NCI-H146 treated with DMSO at 0.1 percent for 48 hours (cell line): ENCODE results near the gene SMG9.
A peak's percentile ranks its signal among the peaks of the same experiment; 100 is the strongest.
"Not testable (repeated sequence)": the region's sequence is repeated elsewhere in the genome, so short reads cannot be mapped to it uniquely, and the experiment has no call there.

Experiments used
- DNase-seq: peaks from one replicate; lab custom pipeline; 2025; ENCODE audit not compliant: unreplicated experiment; lab: John Stamatoyannopoulos, UW

Gene SMG9

DNA sequence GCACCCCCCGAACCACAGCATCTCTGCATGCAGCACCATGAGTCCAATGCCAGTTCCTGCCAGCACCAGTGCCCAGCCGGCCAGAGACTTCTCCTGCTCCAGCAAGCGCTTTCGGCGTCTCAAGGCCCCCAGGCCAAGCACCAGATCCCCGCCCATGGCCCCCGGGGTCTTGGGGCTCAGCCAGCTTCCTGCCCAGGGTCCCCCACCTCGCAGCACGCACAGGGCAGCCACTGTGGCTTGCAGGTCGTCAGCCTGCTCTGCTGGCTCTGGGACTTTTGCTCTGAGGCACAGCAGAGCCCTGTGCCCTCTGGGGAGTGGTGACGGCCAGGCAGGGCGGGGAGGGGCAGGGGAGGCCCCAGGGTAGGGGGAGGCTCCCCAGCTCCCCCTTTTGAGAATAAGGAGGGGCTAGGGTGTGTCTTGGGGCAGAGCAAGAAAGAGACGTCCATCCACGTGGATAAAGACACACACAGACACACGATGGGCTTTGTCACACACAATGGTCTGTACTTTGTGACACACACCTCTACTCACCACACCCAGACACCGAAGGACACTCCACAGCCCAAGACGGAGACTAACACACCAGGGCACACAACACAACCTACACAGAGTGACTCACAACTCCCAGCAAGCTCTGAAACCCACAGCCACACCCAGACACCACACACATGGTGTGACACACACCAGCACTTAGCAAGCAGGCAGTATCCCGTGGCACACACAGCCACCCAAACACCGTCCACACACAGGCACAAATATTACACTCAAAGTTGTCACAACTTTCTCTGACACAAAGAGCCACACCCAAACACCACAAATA is 26.2 kb upstream of the SMG9 start, which contains the start of gene KCNN4:
KCNN4 (minus strand) TSS at position 268 of the 820 bp plus-strand sequence; CDS start at position 156, 112 bp downstream.
- DNase-seq = no peak

DNA sequence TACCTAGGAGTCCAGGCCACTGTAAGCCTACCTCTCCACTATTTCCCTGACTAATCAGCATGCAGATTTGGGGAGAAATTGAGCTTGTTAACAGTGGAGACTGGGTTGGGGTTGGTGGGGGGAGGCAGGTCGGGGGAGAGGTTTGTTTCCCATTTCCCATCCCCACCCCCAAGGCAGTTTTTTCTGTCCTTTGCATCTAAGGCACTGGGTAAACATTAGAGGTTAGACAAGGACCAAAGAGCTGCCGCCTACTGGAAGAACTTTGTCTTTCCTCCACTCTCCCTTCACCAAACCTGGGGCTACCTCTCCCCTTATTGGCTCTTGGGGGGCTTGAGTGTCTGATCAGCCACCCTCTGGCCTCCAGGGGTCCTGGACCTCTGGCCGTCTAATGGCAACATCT is 25.1 kb upstream of the SMG9 start:
- DNase-seq = no peak

DNA sequence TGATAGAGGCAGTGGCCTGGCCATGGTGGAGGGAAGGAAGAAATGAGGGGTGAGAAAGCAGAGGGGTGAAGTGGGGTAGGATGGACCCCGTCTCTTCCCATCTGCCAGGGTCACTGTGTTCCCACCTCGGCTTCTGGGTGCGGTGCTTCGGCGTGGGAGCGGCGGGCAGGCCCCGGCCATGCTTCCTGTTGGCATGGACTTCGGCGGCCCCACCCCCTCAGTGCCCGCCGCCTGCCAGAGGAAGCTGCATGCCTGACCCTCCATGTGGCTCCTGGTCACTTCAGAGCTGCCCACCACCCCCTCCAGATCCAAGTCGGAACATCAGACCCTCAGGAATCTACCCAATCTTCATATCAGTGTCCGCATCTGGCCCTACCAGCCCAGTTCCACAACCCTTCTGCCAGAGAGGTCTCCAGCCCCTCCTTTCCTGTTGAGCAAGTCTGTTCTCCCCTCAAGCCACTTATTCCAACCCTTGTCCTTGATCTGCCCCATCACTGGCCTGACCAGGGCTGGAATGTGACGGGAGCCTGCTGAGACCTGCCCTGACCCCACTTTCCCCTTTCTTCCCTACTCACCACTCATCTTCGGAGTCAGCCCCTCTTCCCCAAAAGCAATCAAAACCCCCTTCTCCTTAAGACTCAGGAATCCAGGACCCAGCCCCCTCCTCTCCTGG is 24.5 kb upstream of the SMG9 start:
- no peak for DNase-seq

- DNase-seq = peak; percentile 98
Measured at GRCh38 chr19:43778651-43779050, 23.9 kb upstream of the SMG9 start.

GRCh38 chr19:43777163-43777695 is 22.5 kb upstream of the SMG9 start:
- DNase-seq = no peak

- DNase-seq = no peak
Measured at GRCh38 chr19:43776286-43776685, 21.5 kb upstream of the SMG9 start.

- DNase-seq = no peak
Measured at GRCh38 chr19:43775299-43775890, 20.6 kb upstream of the SMG9 start.

GRCh38 chr19:43774940-43775258 is 20.1 kb upstream of the SMG9 start:
- DNase-seq = not testable (repeated sequence)

DNA sequence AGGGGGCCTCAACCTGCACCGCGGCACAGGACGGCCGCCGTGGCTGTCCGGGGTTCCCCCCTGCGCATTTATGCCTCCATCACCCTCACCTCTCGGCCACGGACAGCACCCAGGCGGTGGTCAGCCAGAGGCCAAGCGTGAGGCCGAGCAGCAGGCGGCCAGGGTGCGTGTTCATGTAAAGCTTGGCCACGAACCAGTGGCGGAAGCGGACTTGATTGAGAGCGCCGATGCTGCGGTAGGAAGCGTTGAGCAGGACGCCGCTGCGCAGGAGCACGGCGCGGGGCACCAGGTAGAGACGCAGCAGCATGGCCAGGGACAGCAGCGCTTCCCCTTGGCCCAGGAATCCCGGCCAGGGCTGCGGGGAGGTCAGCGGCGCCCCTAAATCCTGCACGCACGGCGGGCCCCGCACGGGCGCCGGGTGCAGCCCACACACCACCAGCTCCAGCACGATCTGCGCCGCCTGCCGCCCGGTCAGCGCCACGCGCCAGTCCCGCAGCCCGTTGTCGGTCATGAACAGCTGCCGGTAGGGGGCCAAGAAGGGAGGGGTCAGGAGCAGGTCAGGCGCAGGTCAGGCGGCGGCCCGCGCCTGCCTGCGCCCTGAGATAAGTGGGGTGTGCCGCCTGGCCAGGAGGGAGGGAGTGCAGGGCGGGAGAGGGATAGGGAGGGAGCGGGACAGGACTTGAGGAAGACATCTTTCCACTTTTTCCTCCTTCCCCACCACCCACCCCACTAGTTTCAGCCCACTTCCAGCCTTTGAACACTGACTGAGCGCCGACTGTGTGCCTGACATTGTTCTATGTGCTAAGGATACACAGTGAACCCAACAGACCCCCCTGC is 19.6 kb upstream of the SMG9 start:
- no peak for DNase-seq

DNA sequence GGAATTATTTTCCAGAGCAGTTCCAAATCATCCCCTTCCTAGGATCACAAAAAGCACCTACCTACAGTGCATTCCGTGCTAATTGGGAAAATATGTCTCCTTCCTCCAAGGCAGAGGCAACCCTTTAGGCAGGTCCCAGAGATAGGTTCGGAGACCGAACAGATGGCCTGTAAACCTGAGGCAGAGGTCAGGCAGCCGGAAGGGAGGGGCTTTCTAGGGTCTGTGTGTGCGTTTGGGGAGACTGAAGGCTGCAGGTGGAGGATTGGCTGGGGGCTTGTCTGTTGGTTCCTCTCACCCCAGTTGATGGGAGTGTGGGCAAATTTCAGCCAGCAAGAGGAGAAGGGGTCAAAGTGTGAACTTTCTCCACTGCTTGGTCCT is 19.0 kb upstream of the SMG9 start:
- DNase-seq = no peak

DNA sequence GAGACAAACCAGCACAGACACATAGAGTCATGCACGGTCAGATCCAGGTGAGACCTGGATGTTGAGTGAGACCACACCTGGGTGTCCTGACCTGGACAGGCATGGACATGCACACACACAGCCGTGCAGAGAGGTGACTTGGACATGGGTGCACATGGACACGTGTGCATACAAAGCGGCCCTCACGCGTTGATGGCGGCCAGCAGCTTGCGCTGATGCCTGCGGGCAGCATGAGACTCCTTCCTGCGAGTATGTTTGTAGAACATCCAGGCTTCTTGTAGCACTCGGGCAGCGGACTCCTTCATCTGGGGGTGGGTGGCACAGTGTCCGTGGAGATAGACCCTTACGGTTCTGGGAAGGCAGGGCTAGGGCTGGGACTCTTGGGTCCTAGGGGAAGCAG is 14.5 kb upstream of the SMG9 start:
- DNase-seq = no peak

- no peak for DNase-seq
Measured at GRCh38 chr19:43768273-43769050, 13.7 kb upstream of the SMG9 start.

DNA sequence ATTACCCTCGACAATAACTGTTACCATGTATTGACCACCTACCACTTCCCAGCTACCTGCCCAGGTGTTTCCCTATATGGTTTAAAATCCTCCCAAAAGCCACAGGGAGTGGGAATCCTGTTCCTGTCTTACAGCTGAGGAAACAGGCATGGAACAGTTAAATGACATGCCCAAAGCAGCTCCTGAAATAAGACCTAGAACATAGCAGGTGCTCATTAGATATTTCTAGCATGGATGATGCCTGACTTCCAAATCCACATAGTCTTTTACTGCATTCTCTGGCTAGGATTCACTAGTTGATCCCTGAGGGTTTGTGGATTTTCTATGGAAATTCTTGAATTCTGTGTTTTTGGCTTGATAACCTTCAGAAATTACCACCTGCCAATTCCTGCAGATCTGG is 13.1 kb upstream of the SMG9 start:
- DNase-seq = no peak

DNA sequence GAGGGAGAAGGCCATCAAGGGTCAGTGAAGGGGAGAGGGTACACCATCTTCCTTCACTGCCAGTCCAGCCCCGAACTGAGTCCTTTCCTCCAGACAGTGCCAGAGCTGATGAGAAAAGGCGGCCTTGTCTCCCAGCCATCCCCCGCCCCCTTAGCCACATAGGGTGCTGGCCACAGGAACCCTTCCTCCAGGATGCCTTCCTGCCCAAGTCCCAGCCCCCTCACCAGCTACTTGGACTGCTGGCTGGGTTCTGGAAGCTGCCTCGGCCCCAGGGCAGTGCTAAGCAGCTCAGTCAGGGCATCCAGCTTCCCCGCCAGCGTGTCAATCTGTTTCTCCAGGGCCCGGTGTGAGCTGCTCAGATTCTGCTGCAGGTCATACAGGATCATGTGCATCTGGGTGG is 12.6 kb upstream of the SMG9 start:
- no peak for DNase-seq

- no peak for DNase-seq
Measured at GRCh38 chr19:43766755-43767043, 11.9 kb upstream of the SMG9 start.

DNA sequence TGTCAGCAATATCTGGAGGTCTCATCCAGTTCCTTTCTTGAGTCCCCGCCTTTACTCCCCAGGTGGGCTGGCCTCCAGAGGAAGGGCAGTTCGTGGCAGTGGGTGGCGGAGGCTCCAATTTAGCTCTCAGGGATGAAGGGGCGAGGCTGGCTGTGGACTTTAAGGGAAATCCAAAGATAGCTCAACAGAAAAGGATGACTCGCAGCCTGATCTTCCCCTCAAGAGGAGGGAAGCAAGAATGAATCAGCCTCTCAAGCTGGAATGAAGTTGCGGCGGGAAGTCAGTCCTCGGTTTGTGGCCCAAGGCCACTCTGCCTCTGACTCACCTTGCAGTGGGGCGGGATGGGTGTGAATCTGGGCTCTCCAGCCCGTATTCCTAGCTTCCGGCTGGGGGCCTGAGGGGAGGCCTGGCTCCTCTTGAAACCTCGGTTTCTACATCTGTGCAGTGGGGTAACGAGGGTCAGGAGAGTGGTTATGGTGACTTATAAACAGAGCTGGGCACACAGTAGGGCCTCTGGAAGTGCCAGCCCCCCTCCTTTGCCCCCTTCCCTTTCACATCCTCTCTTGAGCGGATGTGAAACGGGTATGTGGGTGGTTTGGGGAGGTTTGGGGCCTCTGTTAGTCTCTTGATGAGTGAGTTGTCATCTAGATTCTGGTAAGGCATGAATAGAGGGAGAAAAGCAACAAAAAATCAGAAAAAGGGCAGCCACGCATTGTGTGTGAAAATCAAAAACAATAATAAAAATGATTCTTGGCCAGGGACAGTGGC is 10.5 kb upstream of the SMG9 start:
- no peak for DNase-seq

DNA sequence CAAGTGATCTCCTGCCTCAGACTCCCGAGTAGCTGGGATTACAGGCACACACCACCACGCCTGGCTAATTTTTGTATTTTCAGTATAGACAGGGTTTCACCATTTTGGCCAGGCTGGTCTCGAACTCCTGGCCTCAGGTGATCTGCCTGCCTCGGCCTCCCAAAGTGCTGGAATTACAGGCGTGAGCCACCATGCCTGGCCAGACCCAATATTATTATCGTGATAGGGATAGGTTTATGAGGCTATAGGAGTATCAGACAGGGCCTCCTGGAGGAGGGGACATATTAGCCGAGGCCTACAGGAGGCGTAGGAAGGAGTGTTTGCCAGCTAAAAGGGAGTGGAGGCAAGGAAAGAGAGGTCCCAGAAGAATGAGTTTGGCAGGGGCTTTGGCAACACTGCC is 9.9 kb upstream of the SMG9 start:
- DNase-seq = not testable (repeated sequence)

- no peak for DNase-seq
Measured at GRCh38 chr19:43763473-43763939, 8.7 kb upstream of the SMG9 start.

- no peak for DNase-seq
Measured at GRCh38 chr19:43762814-43763213, 8.1 kb upstream of the SMG9 start.

DNA sequence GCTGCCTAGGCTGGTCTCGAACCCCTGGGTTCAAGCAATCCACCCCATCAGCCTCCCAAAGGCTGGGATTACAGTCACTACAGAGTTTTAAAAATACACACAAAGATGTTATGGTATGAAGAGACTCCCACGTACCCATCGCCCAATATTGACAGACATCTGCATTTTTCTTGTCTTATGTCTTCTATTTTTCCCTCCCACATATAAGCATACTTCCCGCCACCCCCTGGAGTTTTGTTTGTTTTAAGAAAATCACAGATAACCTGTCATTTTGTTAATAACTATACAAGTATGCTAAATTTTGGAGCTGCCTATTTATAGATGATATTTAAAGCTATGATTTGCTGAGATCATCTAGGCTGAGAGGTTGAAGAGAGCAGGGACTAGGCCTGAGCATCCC is 6.2 kb upstream of the SMG9 start:
- no peak for DNase-seq
